DOHH2 (cell line): ENCODE measurements around the gene CCL23.

ENCODE experiments used
- EZH2phosphoT487 ChIP-seq: fragments of 200-600 bp; sonication (generic); IDR thresholded peaks from 2 replicates; pipeline ENCODE4 v1.6.1; 2017; ENCODE audit warnings: borderline replicate concordance, mild to moderate bottlenecking, antibody characterized with exemption, low read length, moderate library complexity, mixed read lengths
- TF ChIP-seq, protein P1 (sequence below): fragments of 200-600 bp; sonication (generic); IDR thresholded peaks from one replicate; pipeline ENCODE4 v1.5.1; 2014; ENCODE audit warnings: antibody characterized with exemption, mild to moderate bottlenecking, low read depth, low read length; ENCODE audit not compliant: poor library complexity, severe bottlenecking

DNA sequence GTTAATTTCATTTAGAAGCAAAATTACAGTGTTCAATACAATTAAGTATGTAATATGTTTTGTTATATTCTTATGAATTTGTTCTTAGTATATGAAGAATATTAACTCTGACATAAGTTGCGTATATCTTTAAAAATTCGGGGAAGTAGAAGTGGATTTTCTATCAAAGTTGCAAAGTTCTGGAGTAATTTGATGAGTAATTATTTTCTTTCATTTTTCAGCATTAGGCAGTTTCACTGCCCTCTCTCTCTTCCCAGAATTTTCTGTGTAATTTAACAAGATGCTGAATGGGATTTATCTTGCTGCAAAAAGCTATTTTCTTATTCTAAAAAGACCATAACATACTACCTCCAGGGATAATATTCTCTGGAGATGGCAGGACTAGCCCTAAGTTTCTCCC, 37.4 kb upstream of the CCL23 start:
- TF ChIP-seq, protein P1, sequence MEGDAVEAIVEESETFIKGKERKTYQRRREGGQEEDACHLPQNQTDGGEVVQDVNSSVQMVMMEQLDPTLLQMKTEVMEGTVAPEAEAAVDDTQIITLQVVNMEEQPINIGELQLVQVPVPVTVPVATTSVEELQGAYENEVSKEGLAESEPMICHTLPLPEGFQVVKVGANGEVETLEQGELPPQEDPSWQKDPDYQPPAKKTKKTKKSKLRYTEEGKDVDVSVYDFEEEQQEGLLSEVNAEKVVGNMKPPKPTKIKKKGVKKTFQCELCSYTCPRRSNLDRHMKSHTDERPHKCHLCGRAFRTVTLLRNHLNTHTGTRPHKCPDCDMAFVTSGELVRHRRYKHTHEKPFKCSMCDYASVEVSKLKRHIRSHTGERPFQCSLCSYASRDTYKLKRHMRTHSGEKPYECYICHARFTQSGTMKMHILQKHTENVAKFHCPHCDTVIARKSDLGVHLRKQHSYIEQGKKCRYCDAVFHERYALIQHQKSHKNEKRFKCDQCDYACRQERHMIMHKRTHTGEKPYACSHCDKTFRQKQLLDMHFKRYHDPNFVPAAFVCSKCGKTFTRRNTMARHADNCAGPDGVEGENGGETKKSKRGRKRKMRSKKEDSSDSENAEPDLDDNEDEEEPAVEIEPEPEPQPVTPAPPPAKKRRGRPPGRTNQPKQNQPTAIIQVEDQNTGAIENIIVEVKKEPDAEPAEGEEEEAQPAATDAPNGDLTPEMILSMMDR: no peak
- no peak for TF ChIP-seq EZH2phosphoT487
